A549 (cell line): ENCODE measurements around the gene TMEM184C. TPM values are rescaled to one million over a fixed set of nuclear protein-coding genes. Genes with fewer than 3 reads are reported as not detected.

Experiments
- ATAC-seq, 2 experiments: fragments of 200-7000 bp in 1 of 2; fragments of >200 bp in 1 of 2; cut with Nextera tagmentation in 1 of 2; cut with Tn5 transposase in 1 of 2; 3 replicates each; pipeline versions ENCODE4 v1.8.0 to v1.9.1; 2018 to 2020; ENCODE audit warnings: mild to moderate bottlenecking in 1 of 2, moderate library complexity in 1 of 2
- CTCF ChIA-PET: fragments of 300-600 bp; sonication (Branson Sonifier 250); formaldehyde crosslinking; extraction: SDS; loops from one replicate; lab custom pipeline; 2021; ENCODE audit warnings: antibody characterized with exemption, inconsistent platforms; lab: Yijun Ruan, JAX
- POLR2A ChIA-PET: fragments of 350-600 bp; formaldehyde crosslinking; extraction: SDS; loops from one replicate; lab custom pipeline; 2021; ENCODE audit warnings: antibody characterized with exemption, inconsistent platforms; lab: Yijun Ruan, JAX
- DNase-seq, 2 experiments: peaks; one replicate each; pipeline versions ENCODE4 v3.0.0 to v3.0.0-alpha.2; 2011 to 2016; ENCODE audit warnings: low read depth in 1 of 2, low spot score in 1 of 2
- FAIRE-seq: peaks from 2 replicates; lab custom pipeline; 2011; peaks lifted over from hg19 to GRCh38; lab: Jason Lieb, UNC
- H3K27ac ChIP-seq, 2 experiments: fragments of >200 bp; sonication (Bioruptor Twin); formaldehyde crosslinking; 3 replicates each; pipeline ENCODE4 v1.5.1; 2016 to 2017
- H3K4me1 ChIP-seq: fragments of >200 bp; sonication (Bioruptor Twin); formaldehyde crosslinking; 3 replicates; pipeline ENCODE4 v1.6.1; 2016
- H3K4me2 ChIP-seq: fragments of >200 bp; sonication (Bioruptor Twin); formaldehyde crosslinking; 3 replicates; pipeline ENCODE4 v1.6.1; 2016
- H3K4me3 ChIP-seq: fragments of >200 bp; sonication (Bioruptor Twin); formaldehyde crosslinking; 3 replicates; pipeline ENCODE4 v1.5.1; 2016
- H3K9me3 ChIP-seq: fragments of >200 bp; sonication (Bioruptor Twin); formaldehyde crosslinking; 3 replicates; pipeline ENCODE4 v1.6.1; 2016
- CBX2 ChIP-seq: fragments of 200-600 bp; sonication (generic); IDR thresholded peaks from 2 replicates; pipeline ENCODE4 v1.6.1; 2016; ENCODE audit warnings: low read depth, mild to moderate bottlenecking, borderline replicate concordance
- CHD2 ChIP-seq: fragments of 150-350 bp; IDR thresholded peaks from 2 replicates; pipeline ENCODE4 v1.6.1; 2014; ENCODE audit warnings: low read length; ENCODE audit not compliant: partially characterized antibody
- CHD4 ChIP-seq: fragments of 200-600 bp; sonication (generic); IDR thresholded peaks from 2 replicates; pipeline ENCODE4 v1.6.1; 2016; ENCODE audit warnings: antibody characterized with exemption, mild to moderate bottlenecking, borderline replicate concordance
- ELK1 ChIP-seq: fragments of 150-350 bp; IDR thresholded peaks from 2 replicates; pipeline ENCODE4 v1.6.1; 2014; ENCODE audit warnings: low read depth, mild to moderate bottlenecking, low read length
- FOSB ChIP-seq: fragments of 250-450 bp; sonication (Bioruptor Pico); IDR thresholded peaks from 2 replicates; pipeline ENCODE4 v1.5.0; 2020; ENCODE audit warnings: mild to moderate bottlenecking, moderate library complexity
- FOXS1 ChIP-seq: fragments of 250-450 bp; sonication (Bioruptor Pico); IDR thresholded peaks from 2 replicates; pipeline ENCODE4 v1.5.0; 2020; ENCODE audit warnings: mild to moderate bottlenecking, moderate library complexity
- HDAC2 ChIP-seq: fragments of 200-600 bp; sonication (generic); IDR thresholded peaks from 2 replicates; pipeline ENCODE4 v1.6.1; 2016
- HEYL ChIP-seq: fragments of 250-450 bp; sonication (Bioruptor Pico); IDR thresholded peaks from 2 replicates; pipeline ENCODE4 v1.8.0; 2021; ENCODE audit warnings: mild to moderate bottlenecking, moderate library complexity
- HOXA7 ChIP-seq: fragments of 250-450 bp; sonication (Bioruptor Pico); IDR thresholded peaks from 2 replicates; pipeline ENCODE4 v1.5.0; 2020; ENCODE audit warnings: mild to moderate bottlenecking, moderate library complexity
- HOXB5 ChIP-seq: fragments of 250-450 bp; sonication (Bioruptor Pico); IDR thresholded peaks from 2 replicates; pipeline ENCODE4 v1.5.0; 2020; ENCODE audit warnings: mild to moderate bottlenecking, moderate library complexity
- JUN ChIP-seq, 2 experiments: fragments of >200 bp; sonication (Bioruptor Twin); formaldehyde crosslinking; IDR thresholded peaks; 2 replicates in 1 of 2; 3 replicates in 1 of 2; pipeline ENCODE4 v1.6.1; 2016 to 2017
- KDM5A ChIP-seq: fragments of 200-600 bp; sonication (generic); IDR thresholded peaks from 2 replicates; pipeline ENCODE4 v1.6.1; 2016; ENCODE audit warnings: antibody characterized with exemption, mild to moderate bottlenecking
- MAFK ChIP-seq: fragments of 450-650 bp; IDR thresholded peaks from 2 replicates; pipeline ENCODE4 v1.6.1; 2014; ENCODE audit not compliant: partially characterized antibody
- NFE2L2 ChIP-seq: fragments of 150-350 bp; conservative IDR thresholded peaks from 2 replicates; pipeline ENCODE4 v1.6.1; 2014; ENCODE audit warnings: low read length
- NPAS2 ChIP-seq: fragments of 250-450 bp; sonication (Bioruptor Pico); IDR thresholded peaks from 2 replicates; pipeline ENCODE4 v1.8.0; 2022; ENCODE audit warnings: mild to moderate bottlenecking, moderate library complexity, borderline replicate concordance
- POLR2A ChIP-seq: IDR thresholded peaks from 2 replicates; pipeline ENCODE4 v1.6.1; 2012; ENCODE audit warnings: mild to moderate bottlenecking, low read length
- POLR2AphosphoS2 ChIP-seq: conservative IDR thresholded peaks from 2 replicates; pipeline ENCODE4 v1.6.1; 2012; ENCODE audit warnings: low read length, improper control_type of control experiment, inconsistent platforms
- RAD21 ChIP-seq, 2 experiments: fragments of >200 bp in 1 of 2; sonication (Bioruptor Twin) in 1 of 2; formaldehyde crosslinking in 1 of 2; IDR thresholded peaks in 1 of 2; conservative IDR thresholded peaks in 1 of 2; 2 replicates in 1 of 2; 3 replicates in 1 of 2; pipeline ENCODE4 v1.6.1; 2012 to 2018; ENCODE audit warnings: inconsistent platforms in 1 of 2
- RARB ChIP-seq: fragments of 250-450 bp; sonication (Bioruptor Pico); IDR thresholded peaks from 2 replicates; pipeline ENCODE4 v1.8.0; 2021; ENCODE audit warnings: mild to moderate bottlenecking, moderate library complexity
- SMC3 ChIP-seq: fragments of >200 bp; sonication (Bioruptor Twin); formaldehyde crosslinking; IDR thresholded peaks from 3 replicates; pipeline ENCODE4 v1.6.1; 2018; ENCODE audit warnings: inconsistent platforms
- TP53 ChIP-seq: fragments of 250-450 bp; sonication (Bioruptor Pico); IDR thresholded peaks from 2 replicates; pipeline ENCODE4 v1.5.0; 2021; ENCODE audit warnings: mild to moderate bottlenecking, moderate library complexity
- ZFP36 ChIP-seq: fragments of 450-650 bp; IDR thresholded peaks from 2 replicates; pipeline ENCODE4 v1.6.1; 2014; ENCODE audit warnings: borderline replicate concordance; ENCODE audit not compliant: partially characterized antibody
- ZSCAN20 ChIP-seq: fragments of 250-450 bp; sonication (Bioruptor Pico); IDR thresholded peaks from 2 replicates; pipeline ENCODE4 v1.8.0; 2022; ENCODE audit warnings: mild to moderate bottlenecking, moderate library complexity
- WGBS: methylation state at CpG from one replicate; pipeline ENCODE4 v1.1.6; 2017; ENCODE audit errors: missing lambda C conversion rate; 5-methylcytosine and 5-hydroxymethylcytosine counted together
- polyA plus RNA-seq, 4 experiments: library from polyadenylated mRNA; depleted of rRNA in 3 of 4; stranded (reverse); fragments of >200 nt; fragmentation: RNase III in 1 of 4; extraction: RNeasy Plus Mini Kit Qiagen cat#74134 plus additional on column Dnase treatment in 1 of 4; gene quantifications; 2 replicates in 3 of 4; 3 replicates in 1 of 4; pipeline ENCODE4 v1.2.3, GENCODE V29; 2011 to 2017
- TF ChIP-seq, protein P1 (sequence below): IDR thresholded peaks from 2 replicates; pipeline ENCODE4 v1.6.1; 2012
- TF ChIP-seq, protein P2 (sequence below): fragments of 200-600 bp; sonication (generic); IDR thresholded peaks from 2 replicates; pipeline ENCODE4 v1.6.1; 2016; ENCODE audit warnings: antibody characterized with exemption, mild to moderate bottlenecking, moderate library complexity
- TF ChIP-seq, protein P3 (sequence below): IDR thresholded peaks from 2 replicates; pipeline ENCODE4 v1.6.1; 2012
- TF ChIP-seq, protein P4 (sequence below): fragments of 250-450 bp; sonication (Bioruptor Pico); IDR thresholded peaks from 2 replicates; pipeline ENCODE4 v1.5.0; 2020; ENCODE audit warnings: low read depth, mild to moderate bottlenecking, moderate library complexity

The TMEM184C gene
- polyA plus RNA-seq, 2 of the 4 experiments (the other 2 are of a cell fraction): 17.6 to 25.2 TPM

- no peak for FAIRE-seq
- WGBS: 91% methylated on average over 2 of the region's 2 CpGs
- TF ChIP-seq MAFK (peak; percentile 77), JUN (IDR thresholded peaks at IDR 0.05) (no peak)
- ChIA-PET CTCF (interaction anchor here (3.6 kb wide), 1 partner anchor 175 kb away, joined by 37 read pairs; no protein-coding TSS in a partner anchor), POLR2A (no interaction called here)
- H3K4me3 ChIP-seq: no peak overlapping the region
- no peaks in the 10 kb centered on the region for H3K9me3 ChIP-seq
- no peak overlapping the region for H3K4me2 ChIP-seq
- no peak overlapping the region for H3K27ac ChIP-seq
- DNase-seq: no peak
- no peak for ATAC-seq
- H3K4me1 ChIP-seq: peaks cover 13% of the 10 kb centered on the region
Observed at GRCh38 chr4:147691820-147692219, 74.6 kb downstream of the TMEM184C start.

DNA sequence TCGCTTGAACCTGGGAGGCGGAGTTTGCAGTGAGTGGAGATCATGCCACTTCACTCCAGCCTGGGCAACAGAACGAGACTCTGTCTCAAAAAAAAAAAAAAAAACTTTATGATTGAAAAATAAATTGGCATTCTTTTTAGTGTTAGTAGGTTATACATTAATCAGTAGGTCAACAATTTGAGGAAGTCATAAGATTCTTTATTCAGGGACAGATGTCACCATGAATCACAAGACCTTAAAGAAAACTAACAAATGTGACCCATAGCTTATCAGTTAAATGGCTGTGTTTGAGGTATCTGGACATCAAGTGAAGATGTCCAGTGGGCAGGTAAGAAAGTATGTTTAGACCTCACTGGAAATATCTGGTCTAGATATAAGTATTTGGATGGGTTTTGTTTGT, 76.0 kb downstream of the TMEM184C start:
- TF ChIP-seq ZSCAN20 (CRISPR knock-in tag) (no peak), POLR2AphosphoS2 (no peak), POLR2A (no peak), KDM5A (no peak), TP53 (CRISPR knock-in tag) (no peak), HOXB5 (CRISPR knock-in tag) (no peak), CHD4 (no peak), FOXS1 (CRISPR knock-in tag) (no peak)
- TF ChIP-seq, protein P1, sequence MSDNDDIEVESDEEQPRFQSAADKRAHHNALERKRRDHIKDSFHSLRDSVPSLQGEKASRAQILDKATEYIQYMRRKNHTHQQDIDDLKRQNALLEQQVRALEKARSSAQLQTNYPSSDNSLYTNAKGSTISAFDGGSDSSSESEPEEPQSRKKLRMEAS: no peak
- TF ChIP-seq, protein P2, sequence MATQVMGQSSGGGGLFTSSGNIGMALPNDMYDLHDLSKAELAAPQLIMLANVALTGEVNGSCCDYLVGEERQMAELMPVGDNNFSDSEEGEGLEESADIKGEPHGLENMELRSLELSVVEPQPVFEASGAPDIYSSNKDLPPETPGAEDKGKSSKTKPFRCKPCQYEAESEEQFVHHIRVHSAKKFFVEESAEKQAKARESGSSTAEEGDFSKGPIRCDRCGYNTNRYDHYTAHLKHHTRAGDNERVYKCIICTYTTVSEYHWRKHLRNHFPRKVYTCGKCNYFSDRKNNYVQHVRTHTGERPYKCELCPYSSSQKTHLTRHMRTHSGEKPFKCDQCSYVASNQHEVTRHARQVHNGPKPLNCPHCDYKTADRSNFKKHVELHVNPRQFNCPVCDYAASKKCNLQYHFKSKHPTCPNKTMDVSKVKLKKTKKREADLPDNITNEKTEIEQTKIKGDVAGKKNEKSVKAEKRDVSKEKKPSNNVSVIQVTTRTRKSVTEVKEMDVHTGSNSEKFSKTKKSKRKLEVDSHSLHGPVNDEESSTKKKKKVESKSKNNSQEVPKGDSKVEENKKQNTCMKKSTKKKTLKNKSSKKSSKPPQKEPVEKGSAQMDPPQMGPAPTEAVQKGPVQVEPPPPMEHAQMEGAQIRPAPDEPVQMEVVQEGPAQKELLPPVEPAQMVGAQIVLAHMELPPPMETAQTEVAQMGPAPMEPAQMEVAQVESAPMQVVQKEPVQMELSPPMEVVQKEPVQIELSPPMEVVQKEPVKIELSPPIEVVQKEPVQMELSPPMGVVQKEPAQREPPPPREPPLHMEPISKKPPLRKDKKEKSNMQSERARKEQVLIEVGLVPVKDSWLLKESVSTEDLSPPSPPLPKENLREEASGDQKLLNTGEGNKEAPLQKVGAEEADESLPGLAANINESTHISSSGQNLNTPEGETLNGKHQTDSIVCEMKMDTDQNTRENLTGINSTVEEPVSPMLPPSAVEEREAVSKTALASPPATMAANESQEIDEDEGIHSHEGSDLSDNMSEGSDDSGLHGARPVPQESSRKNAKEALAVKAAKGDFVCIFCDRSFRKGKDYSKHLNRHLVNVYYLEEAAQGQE: no peak
- TF ChIP-seq, protein P3, sequence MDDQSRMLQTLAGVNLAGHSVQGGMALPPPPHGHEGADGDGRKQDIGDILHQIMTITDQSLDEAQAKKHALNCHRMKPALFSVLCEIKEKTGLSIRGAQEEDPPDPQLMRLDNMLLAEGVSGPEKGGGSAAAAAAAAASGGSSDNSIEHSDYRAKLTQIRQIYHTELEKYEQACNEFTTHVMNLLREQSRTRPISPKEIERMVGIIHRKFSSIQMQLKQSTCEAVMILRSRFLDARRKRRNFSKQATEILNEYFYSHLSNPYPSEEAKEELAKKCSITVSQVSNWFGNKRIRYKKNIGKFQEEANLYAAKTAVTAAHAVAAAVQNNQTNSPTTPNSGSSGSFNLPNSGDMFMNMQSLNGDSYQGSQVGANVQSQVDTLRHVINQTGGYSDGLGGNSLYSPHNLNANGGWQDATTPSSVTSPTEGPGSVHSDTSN: no peak
- TF ChIP-seq, protein P4, sequence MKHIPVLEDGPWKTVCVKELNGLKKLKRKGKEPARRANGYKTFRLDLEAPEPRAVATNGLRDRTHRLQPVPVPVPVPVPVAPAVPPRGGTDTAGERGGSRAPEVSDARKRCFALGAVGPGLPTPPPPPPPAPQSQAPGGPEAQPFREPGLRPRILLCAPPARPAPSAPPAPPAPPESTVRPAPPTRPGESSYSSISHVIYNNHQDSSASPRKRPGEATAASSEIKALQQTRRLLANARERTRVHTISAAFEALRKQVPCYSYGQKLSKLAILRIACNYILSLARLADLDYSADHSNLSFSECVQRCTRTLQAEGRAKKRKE (CRISPR knock-in tag): no peak
- Histone ChIP-seq H3K4me2 (peak overlapping the region; percentile 52), H3K4me3 (no peak overlapping the region), H3K27ac (peak overlapping the region in 1 of 2 experiments; percentile 30; a peak in 2 of 6 replicates), H3K4me1 (peaks cover 13% of the 10 kb centered on the region), H3K9me3 (no peaks in the 10 kb centered on the region)
- 34% methylated on average over 3 of the region's 3 CpGs for WGBS
- ChIA-PET CTCF (interaction anchor here (0.7 to 3.6 kb wide), 3 partner anchors 174 to 364 kb away, joined by 3 to 37 read pairs (median 3); no protein-coding TSS in a partner anchor), POLR2A (interaction anchor here (1.2 kb wide), 1 partner anchor 9 kb away, joined by 3 read pairs; the partner anchor contains the start of gene PRMT9)
- ATAC-seq (no peak), FAIRE-seq (no peak), DNase-seq (peak in 1 of 2 experiments; percentile 11)

GRCh38 chr4:147696866-147697265, 79.7 kb downstream of the TMEM184C start:
- Histone ChIP-seq H3K4me2 (no peak overlapping the region), H3K9me3 (no peaks in the 10 kb centered on the region), H3K4me3 (no peak overlapping the region), H3K4me1 (peaks cover 13% of the 10 kb centered on the region), H3K27ac (no peak overlapping the region)
- 33% methylated on average over 1 of the region's 1 CpG for WGBS
- DNase-seq (no peak), ATAC-seq (no peak), FAIRE-seq (no peak)
- ChIA-PET CTCF (interaction anchor here (3.1 kb wide), 1 partner anchor 170 kb away, joined by 25 read pairs; no protein-coding TSS in a partner anchor), POLR2A (no interaction called here)
- TF ChIP-seq ELK1 (no peak), HDAC2 (no peak), NPAS2 (CRISPR knock-in tag) (no peak), ZFP36 (no peak), CHD2 (no peak), CBX2 (no peak), FOSB (CRISPR knock-in tag) (no peak), RARB (CRISPR knock-in tag) (no peak), HOXA7 (CRISPR knock-in tag) (no peak), NFE2L2 (no peak), RAD21 (conservative IDR thresholded peaks at IDR 0.05 in 1 of 2, IDR thresholded peaks at IDR 0.05 in 1 of 2) (no peak), HEYL (CRISPR knock-in tag) (no peak), POLR2A (no peak), SMC3 (no peak), JUN (IDR thresholded peaks at IDR 0.05) (no peak)
- TF ChIP-seq, protein P4 (CRISPR knock-in tag): no peak
